ENCODE measurements around the gene CD48.

GRCh38 chr1:160752924-160753323 lies 41.3 kb upstream of the CD48 start:
- no peak for TF ChIP-seq CTCF (IDR thresholded peaks at IDR 0.05)
- no peak for TF ChIP-seq POLR2A (IDR thresholded peaks at IDR 0.05)
- TF ChIP-seq EP300 (IDR thresholded peaks at IDR 0.05) = no peak
- no peak for TF ChIP-seq POLR2AphosphoS5 (IDR thresholded peaks at IDR 0.05)

Measured in upper lobe of left lung (tissue), 4 donors.